HG03521 (cell line): ENCODE results near the gene SHB.

Experiments
- ATAC-seq: cut with Tn5 transposase; IDR thresholded peaks from one replicate; pipeline ENCODE4 v1.9.1; 2021; ENCODE audit warnings: mild to moderate bottlenecking, moderate library complexity; ENCODE audit not compliant: unreplicated experiment

The SHB gene

DNA sequence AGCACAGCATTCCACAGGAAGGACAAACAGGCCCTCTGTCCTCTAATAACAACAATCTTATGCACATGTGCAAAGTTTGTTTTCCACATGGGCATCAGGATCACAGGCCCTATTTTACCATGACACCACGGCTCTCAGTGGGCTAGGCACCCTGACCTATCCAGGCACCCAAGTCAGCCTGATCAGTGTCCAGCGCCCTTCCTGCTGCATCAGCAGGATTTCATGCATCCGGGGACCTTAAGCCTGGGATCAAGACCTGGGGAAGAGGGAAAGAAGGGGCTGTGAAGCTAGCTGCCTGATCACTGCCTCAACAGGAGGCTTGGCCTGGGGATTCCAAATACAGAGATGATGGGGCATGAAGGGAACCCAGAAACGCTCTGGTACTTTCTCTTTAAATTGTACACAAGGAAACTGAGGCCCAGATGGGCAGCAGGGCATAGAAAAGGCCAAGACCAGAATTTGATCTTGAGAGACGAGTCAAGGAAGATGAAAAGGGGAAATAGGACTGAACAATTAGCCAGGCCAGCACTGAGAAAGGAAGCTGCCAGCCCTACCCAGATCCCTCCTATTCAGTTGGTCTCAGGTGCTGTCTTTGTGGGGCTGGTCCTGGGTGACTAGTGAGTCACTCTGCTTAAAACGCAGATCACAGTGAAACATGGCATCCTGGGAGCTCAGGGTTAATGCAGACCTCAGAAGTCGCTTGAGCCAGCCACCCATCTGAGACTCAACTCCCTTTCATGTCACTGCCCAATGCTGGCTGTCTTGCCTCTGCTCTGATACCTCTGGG lies 57.9 kb downstream of the SHB start:
- no peak for ATAC-seq

DNA sequence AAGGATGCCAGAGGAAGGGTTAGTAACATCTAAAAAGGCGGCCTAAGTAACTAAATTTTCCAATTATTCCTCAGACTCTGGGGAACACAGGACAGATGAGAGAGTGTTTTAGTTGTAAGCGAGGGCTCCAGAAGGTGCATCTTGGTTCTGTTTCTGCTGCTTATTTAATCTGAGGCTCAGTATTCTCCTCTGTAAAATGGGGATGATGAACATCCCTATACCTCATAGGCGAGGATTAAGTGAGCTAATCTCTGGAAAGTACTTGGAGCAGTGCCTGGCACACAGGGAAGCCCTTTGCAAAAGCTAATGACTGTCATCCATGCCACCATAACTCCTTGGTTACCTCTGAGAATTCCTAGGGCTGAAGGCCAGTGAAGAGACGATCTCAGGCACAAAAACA lies 59.0 kb downstream of the SHB start:
- no peak for ATAC-seq

DNA sequence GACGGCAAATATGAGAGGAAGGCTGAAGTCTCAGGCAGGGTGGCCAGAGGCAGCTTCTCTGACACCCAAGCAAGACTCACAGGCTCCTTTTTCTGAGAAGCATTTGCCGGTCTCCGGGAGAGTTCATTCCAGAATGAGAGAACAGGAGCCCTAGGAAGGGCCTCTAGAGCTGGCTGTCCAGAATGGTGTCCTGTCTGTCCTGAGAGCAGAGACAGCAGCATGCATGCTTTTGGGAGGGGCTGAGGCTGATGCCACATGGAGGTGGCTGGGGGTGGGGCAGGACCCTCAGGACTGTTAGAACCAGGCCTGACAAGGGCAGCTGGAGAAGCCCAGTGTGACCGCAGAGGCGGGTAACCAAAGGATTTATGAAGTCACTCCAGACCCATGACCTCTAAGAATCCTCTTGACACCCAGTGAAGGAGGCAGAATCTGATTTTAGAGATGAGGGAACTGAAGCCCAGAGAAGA lies 60.0 kb downstream of the SHB start:
- no peak for ATAC-seq

DNA sequence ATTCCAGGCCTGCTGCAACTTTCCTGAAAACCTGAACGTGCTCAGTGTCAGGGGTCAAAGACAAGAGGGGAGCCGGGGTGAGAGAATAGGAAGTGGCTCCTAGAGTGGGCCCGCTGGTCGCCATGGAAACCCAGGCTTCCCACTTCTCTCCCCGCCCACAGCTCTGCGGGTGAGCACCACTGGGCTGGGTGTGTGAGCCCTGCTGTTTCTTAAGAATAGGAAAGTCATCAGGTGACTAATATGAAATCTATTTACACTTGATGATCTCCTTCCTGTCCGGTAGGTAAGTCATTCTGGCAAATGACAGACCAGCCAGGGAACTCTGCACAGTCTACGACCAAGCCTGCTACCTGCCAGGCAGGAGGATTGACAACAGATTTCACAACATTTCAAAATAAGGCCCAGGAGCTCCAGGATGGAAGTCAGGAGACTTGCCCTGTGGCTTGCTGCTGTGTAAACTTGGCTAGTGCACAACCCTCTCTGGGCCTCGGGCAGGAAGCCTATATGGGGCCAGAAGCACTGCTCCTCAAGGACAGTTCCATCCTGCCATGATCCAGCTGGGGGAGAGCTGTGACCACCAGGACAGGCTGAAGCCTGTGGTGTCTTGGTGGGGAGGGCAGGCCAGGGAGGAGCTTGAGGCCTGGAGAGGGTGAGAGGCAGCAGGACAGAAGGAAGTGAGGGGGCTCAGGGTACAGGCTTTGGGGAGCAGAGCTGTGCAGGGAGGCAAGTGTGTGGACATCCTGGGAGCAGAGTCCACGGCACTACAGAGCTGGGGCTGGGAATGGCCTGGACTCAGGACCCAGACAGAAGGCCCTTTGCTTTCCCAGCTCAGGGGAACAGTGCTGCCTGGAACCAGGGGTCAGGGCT lies 60.6 kb downstream of the SHB start:
- peak; percentile 61 for ATAC-seq

DNA sequence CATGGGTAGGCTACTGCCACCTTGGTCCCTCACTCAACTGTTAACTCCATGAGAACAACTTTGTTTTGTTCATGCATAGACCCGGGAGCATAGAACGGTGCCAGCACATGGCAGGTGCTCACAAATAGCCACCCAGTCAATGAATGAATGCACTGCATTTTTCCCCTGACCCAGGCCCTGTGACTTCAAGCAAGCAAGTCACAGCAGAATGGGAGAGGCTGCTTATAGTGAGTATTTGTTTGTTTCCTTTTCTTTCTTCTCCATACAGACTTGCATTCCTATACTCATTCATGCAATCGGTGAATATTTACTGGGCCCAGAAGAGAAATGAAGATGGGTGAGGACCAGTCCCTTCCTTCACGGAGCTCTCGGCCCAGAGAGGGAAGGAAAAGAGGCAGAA lies 62.0 kb downstream of the SHB start:
- ATAC-seq = no peak

DNA sequence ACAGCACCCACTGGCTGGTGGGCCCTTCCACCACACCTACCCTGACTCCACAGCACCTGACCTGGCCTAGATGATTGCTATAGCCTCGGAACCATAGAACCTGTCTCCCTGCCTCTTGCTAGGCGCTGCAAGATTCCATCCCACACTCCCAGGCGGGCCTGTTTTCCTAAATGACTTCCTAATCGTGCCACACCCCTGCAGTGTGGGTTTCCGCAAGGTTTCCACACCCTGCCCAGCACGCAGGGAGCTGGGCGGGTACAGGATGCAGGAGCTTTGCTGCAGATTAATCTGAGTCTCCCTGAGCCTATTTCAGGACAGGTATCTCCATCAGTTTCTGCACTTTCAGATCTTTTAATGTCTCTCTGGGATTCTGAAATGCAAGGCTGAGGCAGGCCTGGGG lies 62.9 kb downstream of the SHB start:
- ATAC-seq = no peak

DNA sequence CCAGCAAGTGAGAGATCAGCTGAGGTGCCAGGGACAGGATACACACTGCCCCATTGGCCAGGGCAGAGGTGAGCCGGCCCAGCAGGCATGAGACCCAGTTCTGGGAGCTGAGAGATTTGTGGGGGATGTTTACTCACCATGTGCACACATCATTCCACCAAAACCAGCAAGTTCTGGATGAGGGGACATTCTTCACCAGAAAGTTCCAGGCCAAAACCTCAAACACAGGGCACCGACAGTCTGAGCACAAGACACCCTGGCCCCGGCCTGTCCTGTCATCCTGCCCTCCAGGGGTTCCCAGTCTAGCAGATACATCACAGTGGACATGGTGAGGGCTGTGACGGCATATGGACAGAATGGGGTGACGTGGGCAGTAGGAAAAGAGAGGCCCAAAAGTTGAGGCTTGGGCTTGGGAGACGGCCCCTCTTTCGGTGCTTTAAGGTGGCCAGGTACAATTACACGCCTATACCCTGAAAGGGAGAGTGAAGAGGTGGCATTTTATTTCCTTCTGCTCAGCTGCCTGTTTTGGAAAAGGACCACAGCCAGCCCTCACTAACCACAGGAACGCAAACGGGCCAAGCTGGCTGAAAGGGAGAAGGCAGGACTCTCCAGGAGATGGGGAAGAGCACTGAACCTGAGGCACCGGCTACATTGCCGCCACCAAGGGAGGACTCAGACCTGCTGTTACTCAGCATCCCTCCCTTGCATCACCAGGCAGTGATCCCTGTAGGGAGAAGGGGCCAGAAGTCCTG lies 64.0 kb downstream of the SHB start:
- ATAC-seq = no peak

DNA sequence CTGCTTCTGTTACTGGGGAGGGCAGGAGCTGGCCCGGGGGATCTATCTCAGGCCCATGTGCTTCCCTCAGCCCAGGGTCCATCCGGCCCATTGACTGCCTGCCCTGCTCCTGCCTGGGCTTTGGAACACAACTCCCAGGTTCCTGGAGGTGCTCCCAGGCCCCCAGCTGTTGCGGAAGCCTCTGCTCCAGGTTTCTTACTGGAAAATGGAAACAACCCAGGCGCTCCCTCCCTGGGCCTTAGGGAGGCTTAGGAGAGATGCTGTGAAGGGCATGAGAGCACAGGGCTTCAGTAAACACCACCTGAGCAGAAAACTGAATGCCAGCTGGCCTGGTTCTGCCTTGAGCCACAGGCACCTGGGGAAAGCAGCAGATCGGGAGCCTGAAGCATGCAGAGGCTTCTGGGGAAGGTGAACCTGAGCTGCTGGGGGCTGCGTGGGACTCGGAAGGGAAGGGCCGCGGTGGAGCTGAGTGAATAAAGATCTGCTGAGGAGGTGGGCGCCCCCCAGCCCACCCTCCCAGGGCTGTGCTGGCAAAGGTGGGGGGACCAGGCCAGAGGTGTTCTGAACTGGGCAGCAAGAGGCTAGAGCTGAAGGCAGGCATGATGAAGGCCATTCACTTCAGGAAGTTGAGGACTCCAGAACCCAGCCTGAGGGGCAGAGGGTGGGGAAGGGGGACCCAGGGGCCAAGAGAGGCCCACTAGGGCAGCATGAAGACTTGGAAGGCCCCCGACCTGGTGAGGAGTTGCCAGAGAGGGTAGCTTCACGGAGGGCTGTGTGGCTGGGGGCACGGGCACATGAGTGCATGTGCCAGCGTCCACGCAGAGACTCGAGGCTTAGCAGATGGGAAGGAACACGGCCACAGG lies 64.8 kb downstream of the SHB start:
- ATAC-seq = no peak

DNA sequence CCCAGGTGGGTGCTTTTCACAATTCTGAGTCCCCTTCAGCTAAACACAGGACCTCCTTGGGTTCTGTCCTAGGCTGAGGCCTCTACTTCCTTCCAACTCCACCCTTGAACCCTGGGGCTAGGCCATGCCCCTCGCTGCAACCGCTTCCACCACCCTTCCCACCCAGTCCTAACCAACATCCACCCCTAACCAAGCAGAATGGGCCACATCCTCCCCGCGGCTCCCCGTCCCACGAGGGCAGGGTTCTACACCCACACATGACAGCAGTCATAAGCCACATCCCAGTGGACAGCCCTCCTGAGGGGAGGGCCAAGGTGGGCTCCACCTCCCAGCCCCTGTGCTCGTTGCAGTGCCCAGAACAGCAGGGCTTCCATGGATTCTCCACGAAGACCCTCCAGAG lies 65.8 kb downstream of the SHB start:
- ATAC-seq = no peak

DNA sequence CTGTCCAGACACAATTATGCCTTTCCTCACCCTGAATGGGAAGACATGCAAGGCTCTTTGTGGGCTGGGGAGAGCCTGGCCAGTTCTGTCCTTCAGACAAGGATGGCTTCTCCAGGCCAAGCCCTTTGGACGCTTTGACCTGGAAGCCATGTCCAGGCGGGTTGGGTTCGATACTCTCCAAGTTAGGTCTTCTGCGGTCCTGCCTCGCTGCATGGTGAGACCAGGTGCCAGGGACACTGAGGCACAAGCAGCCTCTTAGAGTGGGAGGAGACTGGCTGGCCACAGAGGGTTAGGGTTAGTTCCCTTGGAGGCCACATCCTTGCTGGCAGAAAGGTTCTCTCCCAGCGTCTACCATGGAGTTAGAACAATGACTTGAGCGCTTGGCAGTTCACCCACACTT lies 67.6 kb downstream of the SHB start:
- ATAC-seq = no peak

DNA sequence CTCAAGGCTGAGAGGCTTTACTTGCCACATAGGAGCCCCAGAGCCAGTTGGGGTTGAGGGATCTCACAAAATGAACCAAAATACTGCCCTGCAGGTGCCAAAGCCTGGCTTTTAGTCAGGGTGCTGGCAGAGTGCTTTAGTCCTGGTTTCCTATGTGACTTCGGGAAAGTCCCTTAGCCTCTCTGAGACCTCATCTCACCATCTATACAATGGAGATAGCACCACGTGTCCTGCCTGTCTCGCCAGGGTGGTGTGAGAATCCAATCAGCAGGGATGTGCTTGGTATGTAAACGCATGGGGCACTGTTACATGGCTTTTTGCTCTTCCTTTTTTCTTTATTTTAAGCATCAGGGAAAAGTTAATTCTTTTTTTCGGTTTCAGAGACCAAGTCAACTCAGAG lies 68.3 kb downstream of the SHB start:
- ATAC-seq = no peak

DNA sequence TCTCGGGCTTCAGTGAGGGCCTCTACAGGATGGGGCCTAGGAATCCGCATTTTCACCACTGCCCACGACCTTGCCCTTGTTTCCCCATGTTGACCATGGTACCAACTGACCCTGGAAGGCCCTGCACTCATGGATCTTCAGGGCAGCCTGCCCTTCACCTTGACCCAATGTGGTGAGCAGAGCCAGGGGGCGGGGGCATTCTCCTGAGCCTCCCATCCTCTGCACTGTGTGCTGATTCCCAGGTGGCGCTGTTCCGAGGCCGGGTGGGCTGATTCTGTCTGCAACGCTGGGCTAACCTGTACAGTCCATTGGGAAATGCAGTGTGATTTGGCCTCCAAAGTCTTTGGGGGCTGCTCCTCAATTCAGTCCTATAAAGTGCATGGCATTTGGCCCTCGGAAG lies 68.7 kb downstream of the SHB start:
- no peak for ATAC-seq

DNA sequence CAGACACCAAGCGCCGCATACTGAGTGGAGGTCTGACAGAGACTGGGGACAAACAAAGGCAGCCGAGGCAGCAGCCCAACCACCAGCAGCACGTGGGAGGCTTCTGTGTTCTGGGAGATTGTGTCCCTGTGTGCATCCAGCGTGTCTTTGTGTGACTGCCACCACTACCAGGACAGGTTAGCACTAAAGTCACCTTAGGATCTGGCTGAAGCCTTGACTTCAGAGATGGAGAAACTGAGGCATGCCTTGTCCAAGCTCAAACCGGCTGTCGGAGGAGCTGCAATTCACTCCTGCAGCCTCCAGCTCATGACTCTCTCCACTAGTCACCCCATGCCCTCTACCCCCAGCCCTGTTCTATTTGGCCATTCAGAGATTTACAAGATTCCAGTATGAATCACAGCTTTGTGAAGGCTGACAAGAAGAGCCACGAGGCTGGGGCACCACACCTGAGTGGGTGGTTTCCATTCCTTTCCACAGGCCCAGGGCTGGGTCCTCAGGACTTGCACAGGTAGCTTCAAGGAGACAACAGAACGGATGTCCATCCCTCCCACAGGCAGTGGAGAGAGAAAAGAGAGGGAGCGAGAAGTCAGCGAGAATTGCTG lies 69.3 kb downstream of the SHB start:
- no peak for ATAC-seq

DNA sequence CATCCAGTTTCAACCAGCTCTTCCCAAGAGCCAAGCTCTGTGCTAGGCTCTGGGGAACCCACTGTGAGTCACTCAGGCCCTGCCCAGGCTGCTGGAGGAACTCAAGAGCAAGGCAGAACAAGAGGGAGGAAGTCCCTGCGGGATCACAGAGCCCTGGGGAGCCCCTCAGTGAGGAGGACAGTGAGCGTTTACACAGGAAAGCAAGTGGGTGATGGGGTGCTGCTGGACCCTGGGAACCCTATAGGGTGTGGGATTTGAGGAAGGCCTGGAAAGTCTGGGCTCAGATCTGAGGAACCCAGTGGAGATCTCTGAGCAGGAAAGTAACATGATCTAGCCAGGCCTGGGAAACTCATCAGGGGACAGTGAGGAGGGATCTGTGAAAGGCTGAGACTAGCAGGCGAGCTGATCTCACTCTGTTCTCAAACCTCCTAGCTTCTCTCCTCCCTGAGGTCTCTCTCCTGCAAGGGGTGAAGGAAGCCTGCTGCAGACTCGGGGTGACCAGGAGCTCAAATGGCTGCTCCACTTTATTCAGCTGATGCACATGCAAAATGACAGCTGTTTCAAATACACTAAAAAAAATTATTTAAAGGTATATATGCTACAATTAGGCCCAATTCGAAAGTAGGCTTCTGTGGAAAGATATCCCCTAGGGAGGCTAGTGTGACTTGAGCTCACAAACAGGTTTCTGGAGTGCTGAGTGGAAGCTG lies 70.0 kb downstream of the SHB start:
- ATAC-seq = no peak

DNA sequence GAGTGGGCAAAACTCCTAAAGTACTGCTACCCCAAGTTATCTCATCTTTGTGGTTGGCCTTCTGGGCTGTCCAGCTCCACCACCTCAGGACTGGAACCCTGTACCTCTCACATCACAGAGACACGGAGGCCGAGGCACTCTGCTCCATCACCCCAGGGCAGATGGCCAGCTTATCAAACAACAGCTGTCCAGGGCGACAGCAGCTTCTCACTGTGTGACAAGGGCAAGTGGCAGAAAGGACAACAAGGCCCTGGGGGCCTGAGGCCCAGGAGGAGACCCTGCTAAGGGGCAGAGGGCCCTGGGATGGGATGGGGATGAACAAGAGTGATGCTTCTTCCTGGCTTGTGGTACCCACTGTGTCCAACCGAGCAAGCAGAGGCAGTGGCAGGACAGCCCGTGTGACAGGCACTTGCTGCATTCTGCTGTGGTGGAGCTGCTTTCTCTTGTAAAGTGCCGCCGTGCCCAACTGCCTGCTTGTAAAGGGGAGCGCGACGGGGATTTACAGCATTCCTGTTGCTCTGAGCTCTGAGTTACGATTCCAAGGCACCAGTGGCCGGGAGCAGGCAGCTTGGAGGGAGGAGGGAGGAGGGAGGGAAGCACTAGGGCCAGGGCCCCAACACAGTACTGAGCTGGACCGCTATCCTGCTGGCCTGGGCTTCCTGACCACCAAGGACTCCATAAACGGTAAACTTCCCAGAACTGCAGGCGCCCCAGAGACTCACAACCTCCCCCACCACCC lies 71.2 kb downstream of the SHB start:
- no peak for ATAC-seq

DNA sequence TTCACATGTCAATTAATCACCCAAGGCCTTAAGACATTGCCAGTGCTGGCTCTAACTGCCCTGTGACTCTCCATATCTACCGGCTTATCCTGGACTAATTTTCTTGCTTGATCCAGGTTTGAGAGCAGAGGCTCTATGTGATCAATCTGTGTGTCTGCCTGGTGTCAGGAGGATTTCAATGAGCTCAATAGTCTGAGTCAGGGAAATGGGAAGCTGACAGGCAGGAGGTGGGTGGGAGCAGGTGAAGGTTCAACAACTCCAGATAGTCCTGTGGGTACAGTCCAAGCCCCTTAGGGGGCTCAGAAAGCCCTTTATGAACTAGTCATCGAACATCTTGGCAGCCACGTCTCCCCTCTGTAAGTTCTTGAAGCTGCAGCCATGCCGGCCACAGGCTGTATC lies 72.2 kb downstream of the SHB start:
- ATAC-seq = no peak

DNA sequence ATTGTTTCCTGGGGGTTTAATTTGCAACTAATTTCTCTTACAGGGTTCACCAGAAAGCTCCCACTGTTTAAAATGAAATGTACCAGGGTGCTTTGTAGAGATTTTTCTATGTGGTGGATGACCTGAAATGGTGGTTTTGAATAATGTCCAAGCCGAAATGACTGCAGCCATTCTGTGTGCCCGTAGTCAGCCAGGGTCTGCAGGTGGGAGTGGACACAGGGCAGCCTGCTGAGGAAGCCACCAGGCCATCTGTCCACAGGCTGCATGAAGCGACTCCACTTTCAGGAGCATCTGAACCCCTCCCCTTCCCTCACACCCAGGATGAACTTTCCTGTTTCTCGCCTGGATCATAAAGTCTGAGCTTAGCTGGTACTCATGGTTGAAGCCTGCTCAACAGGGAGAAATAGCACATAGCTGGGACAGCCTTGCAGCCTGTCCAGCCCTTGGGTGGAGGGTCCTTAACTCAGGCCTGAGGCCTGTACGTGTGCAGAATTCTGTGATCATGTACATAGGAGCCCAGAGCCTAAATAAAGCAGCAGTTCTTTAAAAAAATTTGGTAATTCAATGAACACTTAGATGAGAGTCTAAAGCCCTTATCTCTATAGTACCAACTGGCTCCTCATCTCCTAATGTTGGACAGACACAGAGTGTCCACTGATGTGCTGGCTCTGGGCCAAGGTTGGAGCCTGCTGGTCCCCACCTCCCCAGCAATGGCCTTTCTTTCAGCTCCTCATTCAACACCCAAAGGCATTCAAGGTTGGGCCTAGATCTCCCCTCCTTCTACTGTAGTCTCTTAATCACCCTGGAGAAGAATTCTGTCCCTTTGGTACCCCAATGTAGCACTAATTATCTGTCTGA lies 72.8 kb downstream of the SHB start:
- ATAC-seq = no peak

DNA sequence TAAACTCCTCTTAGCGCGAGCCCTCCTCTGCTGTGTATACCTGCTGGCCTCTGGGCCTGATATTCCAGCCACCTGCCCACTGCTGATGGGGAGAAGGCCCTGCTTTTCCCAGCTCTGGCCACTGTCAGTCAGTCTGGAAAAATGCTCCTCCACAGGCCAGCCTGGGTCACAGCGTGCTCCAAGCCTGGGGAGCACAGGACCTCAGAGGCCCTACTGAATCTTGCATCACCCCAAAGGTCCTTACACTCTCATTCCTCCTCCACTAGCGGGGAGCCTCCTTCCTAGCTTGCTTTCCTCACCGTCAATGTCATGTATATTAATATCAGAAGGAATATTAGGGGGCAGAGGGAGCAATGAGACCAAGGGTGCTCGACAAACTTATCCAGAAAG lies 73.7 kb downstream of the SHB start:
- ATAC-seq = no peak
